IPS-18a (cell line): ENCODE results near the gene PIK3IP1.
"Not testable (repeated sequence)": the region's sequence is repeated elsewhere in the genome, so short reads cannot be mapped to it uniquely, and the experiment has no call there.

ENCODE experiments used
- H3K27ac ChIP-seq: one replicate; pipeline ENCODE4 v1.5.1; 2013; ENCODE audit warnings: low read length
- H3K27me3 ChIP-seq: one replicate; pipeline ENCODE4 v1.6.1; 2013; ENCODE audit warnings: mild to moderate bottlenecking, low read length; ENCODE audit not compliant: control insufficient read depth, insufficient read depth
- H3K36me3 ChIP-seq: one replicate; pipeline ENCODE4 v1.6.1; 2013; ENCODE audit warnings: low read depth, low read length; ENCODE audit not compliant: control insufficient read depth
- H3K4me1 ChIP-seq: one replicate; pipeline ENCODE4 v1.6.1; 2013; ENCODE audit warnings: low read depth, low read length; ENCODE audit not compliant: control insufficient read depth
- H3K4me3 ChIP-seq: one replicate; pipeline ENCODE4 v1.5.1; 2013; ENCODE audit warnings: low read length
- H3K9ac ChIP-seq: one replicate; pipeline ENCODE4 v1.6.1; 2013; ENCODE audit warnings: mild to moderate bottlenecking, low read length, moderate library complexity
- H3K9me3 ChIP-seq: one replicate; pipeline ENCODE4 v1.6.1; 2013; ENCODE audit warnings: low read depth, low read length; ENCODE audit not compliant: control insufficient read depth

Gene PIK3IP1

DNA sequence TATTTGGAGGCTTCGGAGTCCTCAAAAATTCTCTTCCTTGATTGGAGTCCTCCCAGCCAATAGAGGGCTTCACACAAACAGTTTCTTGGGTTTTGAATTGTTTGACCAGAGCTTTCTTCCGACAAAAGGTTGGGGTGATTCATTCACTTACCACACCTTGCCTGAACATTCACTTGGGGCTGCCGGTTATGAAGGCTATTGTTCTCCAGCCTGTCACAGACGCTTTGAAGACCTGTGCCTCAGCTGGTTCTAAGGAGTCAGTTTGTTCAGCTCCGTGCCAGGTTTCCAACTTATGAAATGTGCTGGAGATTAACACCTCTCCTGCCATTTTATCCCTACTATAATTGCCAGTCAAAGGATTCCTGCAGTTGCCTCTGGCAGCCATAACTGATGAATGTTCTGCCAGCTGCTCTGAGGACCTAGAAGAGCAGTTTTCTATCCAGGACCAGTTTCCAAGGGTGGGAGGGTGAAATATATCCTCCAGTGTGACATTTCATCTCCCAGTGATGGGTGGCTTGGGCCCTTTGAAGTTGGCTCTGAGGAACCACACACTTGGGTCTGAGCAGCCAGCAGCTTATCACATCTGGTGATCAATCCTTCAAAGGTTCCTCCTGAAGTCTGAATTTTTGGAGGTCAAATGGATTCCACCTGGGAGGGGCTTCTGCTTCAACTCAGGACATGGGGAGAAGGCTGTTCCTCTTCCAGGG, 48.8 kb downstream of the PIK3IP1 start:
- Histone ChIP-seq H3K36me3 (no peaks in the 10 kb centered on the region), H3K4me3 (no peak overlapping the region), H3K27me3 (no peaks in the 10 kb centered on the region), H3K9me3 (no peaks in the 10 kb centered on the region), H3K4me1 (peaks cover 6% of the 10 kb centered on the region), H3K9ac (no peak overlapping the region), H3K27ac (no peak overlapping the region)

DNA sequence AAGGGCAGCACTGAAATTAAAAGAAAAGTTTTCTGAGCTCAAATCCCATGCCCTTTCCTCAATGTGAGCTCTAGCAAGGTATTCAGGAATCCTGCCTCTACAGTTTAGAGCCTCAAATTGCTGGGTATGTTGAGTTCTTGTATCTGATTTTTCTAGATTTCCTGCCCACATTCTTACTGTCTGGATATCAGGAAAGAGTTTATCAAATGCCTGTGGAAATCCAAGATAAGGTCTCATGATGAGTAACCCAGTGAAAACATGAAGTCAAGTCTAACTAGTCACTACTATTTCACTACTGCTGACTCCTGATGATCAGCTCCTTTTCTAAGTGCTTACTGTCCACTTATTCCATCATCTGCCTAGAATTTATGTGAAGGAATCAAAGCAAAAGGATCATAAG, 50.4 kb downstream of the PIK3IP1 start:
- Histone ChIP-seq H3K9me3 (no peaks in the 10 kb centered on the region), H3K27ac (no peak overlapping the region), H3K27me3 (no peaks in the 10 kb centered on the region), H3K9ac (no peak overlapping the region), H3K4me1 (peaks cover 6% of the 10 kb centered on the region), H3K4me3 (no peak overlapping the region), H3K36me3 (no peaks in the 10 kb centered on the region)

GRCh38 chr22:31241200-31241599, 51.1 kb downstream of the PIK3IP1 start:
- H3K4me1 ChIP-seq = peaks cover 6% of the 10 kb centered on the region
- no peaks in the 10 kb centered on the region for H3K36me3 ChIP-seq
- no peak overlapping the region for H3K4me3 ChIP-seq
- H3K27me3 ChIP-seq = no peaks in the 10 kb centered on the region
- no peak overlapping the region for H3K27ac ChIP-seq
- no peaks in the 10 kb centered on the region for H3K9me3 ChIP-seq
- H3K9ac ChIP-seq = no peak overlapping the region

DNA sequence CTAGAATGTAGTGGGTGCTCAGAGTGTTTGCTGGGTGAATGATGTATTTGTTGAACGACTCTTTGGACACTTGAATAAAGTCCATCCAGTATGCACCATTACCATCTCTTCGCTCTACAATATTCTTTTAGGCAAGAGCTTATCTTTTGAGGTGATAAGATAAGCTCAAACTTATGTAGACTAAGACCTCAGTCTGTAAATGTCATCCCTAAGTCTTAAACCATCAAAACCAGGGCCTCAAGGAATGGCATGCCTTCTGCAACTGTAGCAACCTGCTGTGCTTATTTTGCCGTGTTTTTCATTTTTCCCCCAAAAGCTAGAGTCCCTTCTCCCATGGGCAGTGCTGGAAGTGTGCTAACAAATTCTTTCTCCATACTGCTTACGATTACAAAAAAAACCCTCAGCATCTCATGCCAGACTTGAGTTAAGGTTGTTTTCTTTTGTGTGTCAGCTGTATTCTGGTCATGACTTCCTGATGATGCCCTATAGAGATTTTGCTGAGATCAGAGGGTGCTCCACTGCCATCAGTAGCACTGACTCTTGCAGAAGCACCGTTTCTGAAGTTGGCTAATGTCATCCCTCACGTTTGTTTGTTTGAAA, 52.4 kb downstream of the PIK3IP1 start:
- Histone ChIP-seq H3K27me3 (no peaks in the 10 kb centered on the region), H3K9ac (no peak overlapping the region), H3K4me1 (peaks cover 6% of the 10 kb centered on the region), H3K4me3 (no peak overlapping the region), H3K27ac (no peak overlapping the region), H3K36me3 (no peaks in the 10 kb centered on the region), H3K9me3 (no peaks in the 10 kb centered on the region)

DNA sequence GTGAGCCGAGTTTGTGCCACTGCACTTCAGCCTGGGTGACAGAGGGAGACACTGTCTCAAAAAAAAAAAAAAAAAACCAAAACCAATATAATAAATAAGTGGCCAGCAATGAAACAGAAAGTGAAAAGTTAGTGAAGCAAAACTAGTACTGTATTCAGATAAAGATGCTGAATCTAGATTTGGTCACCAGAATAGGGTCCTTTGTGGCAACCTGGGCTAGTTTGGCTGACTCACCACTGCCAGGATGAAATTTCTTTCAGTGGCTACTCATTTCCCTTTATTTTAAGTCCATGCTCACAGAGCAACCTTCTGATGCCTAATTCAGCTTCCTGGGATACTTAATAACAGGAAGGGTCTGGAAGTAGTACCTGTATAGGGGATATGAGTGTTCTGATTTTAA, 54.2 kb downstream of the PIK3IP1 start:
- no peaks in the 10 kb centered on the region for H3K4me1 ChIP-seq
- H3K4me3 ChIP-seq = no peak overlapping the region
- no peak overlapping the region for H3K27ac ChIP-seq
- H3K36me3 ChIP-seq = no peaks in the 10 kb centered on the region
- H3K9ac ChIP-seq = no peak overlapping the region
- H3K27me3 ChIP-seq = no peaks in the 10 kb centered on the region
- no peaks in the 10 kb centered on the region for H3K9me3 ChIP-seq

DNA sequence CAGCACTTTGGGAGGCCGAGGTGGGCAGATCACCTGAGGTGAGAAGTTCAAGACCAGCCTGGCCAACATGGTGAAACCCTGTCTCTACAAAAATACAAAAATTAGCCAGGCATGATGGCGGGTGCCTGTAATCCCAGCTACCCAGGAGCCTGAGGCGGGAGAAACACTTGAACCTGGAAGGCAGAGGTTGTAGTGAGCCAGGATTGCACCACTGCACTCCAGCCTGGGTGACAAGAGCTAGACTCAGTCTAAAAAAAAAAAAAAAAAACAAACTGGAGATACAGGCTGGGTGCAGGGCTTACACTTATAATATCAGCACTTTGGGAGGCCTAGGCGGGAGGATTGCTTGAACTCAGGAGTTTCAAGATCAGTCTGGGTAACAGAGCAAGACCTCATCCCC, 56.2 kb downstream of the PIK3IP1 start:
- not testable (repeated sequence) for H3K27me3 ChIP-seq, H3K9ac ChIP-seq, H3K4me1 ChIP-seq, H3K4me3 ChIP-seq, H3K9me3 ChIP-seq, H3K36me3 ChIP-seq, H3K27ac ChIP-seq

DNA sequence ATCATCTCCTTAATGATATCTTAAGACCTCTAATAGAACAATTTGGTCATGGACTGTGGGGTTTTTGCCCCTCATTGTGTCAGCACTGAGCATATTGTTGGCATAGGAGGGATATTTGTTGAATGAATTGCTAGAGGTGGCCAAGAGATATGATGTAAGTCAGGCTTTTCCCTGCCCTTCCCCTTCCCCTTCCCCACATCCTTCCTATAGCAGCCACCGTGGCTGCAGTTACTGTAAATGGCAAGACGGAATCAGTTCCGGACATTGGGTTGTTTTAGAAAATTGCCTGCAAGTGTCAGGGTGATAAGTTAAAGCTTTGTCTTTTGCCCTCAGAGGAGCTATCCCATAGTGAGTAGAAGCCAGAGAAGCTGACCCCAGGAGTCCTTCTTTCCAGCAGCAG, 57.2 kb downstream of the PIK3IP1 start:
- no peak overlapping the region for H3K27ac ChIP-seq
- H3K27me3 ChIP-seq = no peaks in the 10 kb centered on the region
- H3K4me3 ChIP-seq = no peak overlapping the region
- peaks cover 3% of the 10 kb centered on the region for H3K36me3 ChIP-seq
- H3K4me1 ChIP-seq = no peaks in the 10 kb centered on the region
- H3K9me3 ChIP-seq = no peaks in the 10 kb centered on the region
- H3K9ac ChIP-seq = no peak overlapping the region

- H3K9ac ChIP-seq = no peak overlapping the region
- no peak overlapping the region for H3K27ac ChIP-seq
- no peaks in the 10 kb centered on the region for H3K27me3 ChIP-seq
- no peaks in the 10 kb centered on the region for H3K9me3 ChIP-seq
- H3K4me1 ChIP-seq = peaks cover 7% of the 10 kb centered on the region
- H3K4me3 ChIP-seq = no peak overlapping the region
- peaks cover 3% of the 10 kb centered on the region for H3K36me3 ChIP-seq
Measured at GRCh38 chr22:31233001-31233400, 59.3 kb downstream of the PIK3IP1 start.
